Measurements from ENCODE around the gene PRKG1.
A peak's percentile ranks its signal among the peaks of the same experiment; 100 is the strongest.

Gene PRKG1

GRCh38 chr10:51950371-51950995 lies 876.2 kb downstream of the PRKG1 start:
- no peak for DNase-seq (ENCODE audit: low read depth)
- no peak overlapping the region for H3K4me3 ChIP-seq (ENCODE audit: low read depth, low read length)
- TF ChIP-seq CTCF (IDR thresholded peaks at IDR 0.05; ENCODE audit: insufficient read depth, low read depth, low read length, missing control alignments) = no peak

- DNase-seq (ENCODE audit: low read depth) = no peak
- no peak overlapping the region for H3K4me3 ChIP-seq (ENCODE audit: low read depth, low read length)
- TF ChIP-seq CTCF (IDR thresholded peaks at IDR 0.05; ENCODE audit: insufficient read depth, low read depth, low read length, missing control alignments) = no peak
Measured at GRCh38 chr10:51950996-51951555, 876.8 kb downstream of the PRKG1 start.

- DNase-seq (ENCODE audit: low read depth) = no peak
- H3K4me3 ChIP-seq (ENCODE audit: low read depth, low read length) = no peak overlapping the region
- no peak for TF ChIP-seq CTCF (IDR thresholded peaks at IDR 0.05; ENCODE audit: insufficient read depth, low read depth, low read length, missing control alignments)
Measured at GRCh38 chr10:51951601-51952000, 877.3 kb downstream of the PRKG1 start.

GRCh38 chr10:51952056-51952455 lies 877.8 kb downstream of the PRKG1 start:
- no peak for DNase-seq (ENCODE audit: low read depth)
- H3K4me3 ChIP-seq (ENCODE audit: low read depth, low read length) = no peak overlapping the region
- TF ChIP-seq CTCF (IDR thresholded peaks at IDR 0.05; ENCODE audit: insufficient read depth, low read depth, low read length, missing control alignments) = no peak

- no peak overlapping the region for H3K4me3 ChIP-seq (ENCODE audit: low read depth, low read length)
- DNase-seq (ENCODE audit: low read depth) = no peak
- no peak for TF ChIP-seq CTCF (IDR thresholded peaks at IDR 0.05; ENCODE audit: insufficient read depth, low read depth, low read length, missing control alignments)
Measured at GRCh38 chr10:51955696-51956095, 881.4 kb downstream of the PRKG1 start.

GRCh38 chr10:51956822-51957221 lies 882.5 kb downstream of the PRKG1 start:
- no peak for TF ChIP-seq CTCF (IDR thresholded peaks at IDR 0.05; ENCODE audit: insufficient read depth, low read depth, low read length, missing control alignments)
- no peak for DNase-seq (ENCODE audit: low read depth)
- no peak overlapping the region for H3K4me3 ChIP-seq (ENCODE audit: low read depth, low read length)

- peak; percentile 36 for TF ChIP-seq CTCF (IDR thresholded peaks at IDR 0.05; ENCODE audit: insufficient read depth, low read depth, low read length, missing control alignments)
- no peak overlapping the region for H3K4me3 ChIP-seq (ENCODE audit: low read depth, low read length)
- peak; percentile 37 for DNase-seq (ENCODE audit: low read depth)
Measured at GRCh38 chr10:51960494-51960895, 886.2 kb downstream of the PRKG1 start.
